OCI-LY3 (cell line): ENCODE data around the gene PRXL2A.

Source experiments
- H2AFZ ChIP-seq: fragments of 200-600, 300-600 bp; shearing (Covaris generic); 2 replicates; pipeline ENCODE4 v1.6.0; 2014; ENCODE audit warnings: antibody characterized with exemption, low read depth, low read length
- H3K27ac ChIP-seq: fragments of 200-600, 300-600 bp; sonication (generic); 2 replicates; pipeline ENCODE4 v1.5.1; 2014; ENCODE audit warnings: mild to moderate bottlenecking, low read length, moderate library complexity, mixed read lengths
- H3K27me3 ChIP-seq: fragments of 200-600, 300-600 bp; sonication (generic); 2 replicates; pipeline ENCODE4 v1.6.1; 2014; ENCODE audit warnings: low read depth, low read length, mixed read lengths
- H3K36me3 ChIP-seq: fragments of 200-600, 300-600 bp; sonication (generic); replicated peaks from 2 replicates; pipeline ENCODE3; 2014; ENCODE audit warnings: low read depth, low read length, mixed read lengths
- H3K4me1 ChIP-seq: fragments of 300-600, 200-600 bp; sonication (generic); 2 replicates; pipeline ENCODE4 v1.6.1; 2014; ENCODE audit warnings: low read length, mixed read lengths
- H3K4me2 ChIP-seq: fragments of 200-600, 300-600 bp; sonication (generic); 2 replicates; pipeline ENCODE4 v1.6.1; 2014; ENCODE audit warnings: low read length, mixed read lengths
- H3K4me3 ChIP-seq: fragments of 300-600, 200-600 bp; sonication (generic); 2 replicates; pipeline ENCODE4 v1.5.1; 2014; ENCODE audit warnings: antibody characterized with exemption, mild to moderate bottlenecking, low read length, moderate library complexity
- H3K79me2 ChIP-seq: fragments of 300-600, 200-600 bp; shearing (Covaris generic); 2 replicates; pipeline ENCODE4 v1.6.1; 2014; ENCODE audit warnings: mild to moderate bottlenecking, low read length, mixed read lengths
- H3K9ac ChIP-seq: fragments of 300-600, 200-600 bp; shearing (Covaris generic); 2 replicates; pipeline ENCODE4 v1.6.0; 2014; ENCODE audit warnings: mild to moderate bottlenecking, low read length, moderate library complexity
- H3K9me3 ChIP-seq: fragments of 200-600, 300-600 bp; shearing (Covaris generic); 2 replicates; pipeline ENCODE4 v1.6.1; 2014; ENCODE audit warnings: low read length, mixed read lengths; ENCODE audit not compliant: insufficient read depth
- H4K20me1 ChIP-seq: fragments of 200-600, 300-600 bp; sonication (generic); 2 replicates; pipeline ENCODE4 v1.6.1; 2016; ENCODE audit warnings: low read length, mixed read lengths; ENCODE audit not compliant: insufficient read depth
- EZH2phosphoT487 ChIP-seq: fragments of 200-600 bp; shearing (Covaris generic); IDR thresholded peaks from 2 replicates; pipeline ENCODE4 v1.6.1; 2018; ENCODE audit warnings: antibody characterized with exemption, mixed run types, low read depth
- TF ChIP-seq, protein P1 (sequence below): fragments of 200-600, 300-600 bp; sonication (generic); IDR thresholded peaks from 2 replicates; pipeline ENCODE4 v1.5.1; 2014; ENCODE audit warnings: antibody characterized with exemption, low read length, low read depth

PRXL2A gene

DNA sequence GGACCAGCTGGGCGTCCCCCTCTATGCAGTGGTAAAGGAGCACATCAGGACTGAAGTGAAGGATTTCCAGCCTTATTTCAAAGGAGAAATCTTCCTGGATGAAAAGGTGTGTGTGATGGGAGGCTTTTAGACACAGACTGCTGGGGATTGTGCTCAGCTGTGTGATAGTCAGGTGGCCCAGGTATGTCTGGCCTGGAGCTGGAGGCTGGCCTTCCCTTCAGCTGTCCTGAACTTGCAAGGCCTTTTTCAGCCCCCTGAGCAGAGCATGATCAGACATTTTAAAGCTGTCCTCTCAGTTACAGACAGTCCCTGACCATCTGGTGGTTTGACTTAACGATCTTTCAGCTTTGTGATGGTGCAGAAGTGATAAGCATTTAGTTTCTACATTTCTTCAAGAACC lies 17.6 kb downstream of the PRXL2A start:
- Histone ChIP-seq H3K27me3 (no peaks in the 10 kb centered on the region), H3K9ac (no peak overlapping the region), H3K9me3 (no peaks in the 10 kb centered on the region), H2AFZ (no peak overlapping the region), H3K4me3 (no peak overlapping the region), H4K20me1 (no peaks in the 10 kb centered on the region), H3K4me1 (peaks cover 14% of the 10 kb centered on the region), H3K27ac (no peak overlapping the region), H3K36me3 (no peaks in the 10 kb centered on the region), H3K4me2 (no peak overlapping the region), H3K79me2 (no peaks in the 10 kb centered on the region)
- TF ChIP-seq EZH2phosphoT487, result no peak
- TF ChIP-seq, protein P1, sequence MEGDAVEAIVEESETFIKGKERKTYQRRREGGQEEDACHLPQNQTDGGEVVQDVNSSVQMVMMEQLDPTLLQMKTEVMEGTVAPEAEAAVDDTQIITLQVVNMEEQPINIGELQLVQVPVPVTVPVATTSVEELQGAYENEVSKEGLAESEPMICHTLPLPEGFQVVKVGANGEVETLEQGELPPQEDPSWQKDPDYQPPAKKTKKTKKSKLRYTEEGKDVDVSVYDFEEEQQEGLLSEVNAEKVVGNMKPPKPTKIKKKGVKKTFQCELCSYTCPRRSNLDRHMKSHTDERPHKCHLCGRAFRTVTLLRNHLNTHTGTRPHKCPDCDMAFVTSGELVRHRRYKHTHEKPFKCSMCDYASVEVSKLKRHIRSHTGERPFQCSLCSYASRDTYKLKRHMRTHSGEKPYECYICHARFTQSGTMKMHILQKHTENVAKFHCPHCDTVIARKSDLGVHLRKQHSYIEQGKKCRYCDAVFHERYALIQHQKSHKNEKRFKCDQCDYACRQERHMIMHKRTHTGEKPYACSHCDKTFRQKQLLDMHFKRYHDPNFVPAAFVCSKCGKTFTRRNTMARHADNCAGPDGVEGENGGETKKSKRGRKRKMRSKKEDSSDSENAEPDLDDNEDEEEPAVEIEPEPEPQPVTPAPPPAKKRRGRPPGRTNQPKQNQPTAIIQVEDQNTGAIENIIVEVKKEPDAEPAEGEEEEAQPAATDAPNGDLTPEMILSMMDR, result no peak

DNA sequence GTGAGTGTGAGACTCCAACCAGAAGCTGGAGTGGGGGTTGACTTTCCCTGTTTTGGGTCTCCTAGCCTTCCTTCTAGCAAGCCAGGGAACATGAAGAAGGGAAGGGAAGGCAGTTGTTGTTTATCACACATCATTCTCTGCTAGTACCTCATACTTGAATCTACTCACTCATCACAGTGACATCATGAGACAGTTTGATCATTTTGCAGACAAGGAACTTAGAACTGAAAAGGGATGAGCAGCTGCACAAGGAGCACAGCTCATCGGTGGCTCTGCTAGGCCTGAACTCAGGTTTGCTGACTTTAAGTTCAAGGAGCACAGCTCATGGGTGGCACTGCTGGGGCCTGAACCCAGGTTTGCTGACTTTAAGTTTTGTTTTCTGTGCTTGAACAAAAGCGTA lies 19.2 kb downstream of the PRXL2A start:
- no peak overlapping the region for H3K9ac ChIP-seq
- no peak overlapping the region for H3K27ac ChIP-seq
- H3K4me1 ChIP-seq, result no peaks in the 10 kb centered on the region
- no peaks in the 10 kb centered on the region for H3K79me2 ChIP-seq
- TF ChIP-seq, protein P1, result no peak
- no peak for TF ChIP-seq EZH2phosphoT487
- no peaks in the 10 kb centered on the region for H3K36me3 ChIP-seq
- no peak overlapping the region for H3K4me3 ChIP-seq
- H4K20me1 ChIP-seq, result no peaks in the 10 kb centered on the region
- H2AFZ ChIP-seq, result no peak overlapping the region
- no peaks in the 10 kb centered on the region for H3K27me3 ChIP-seq
- no peak overlapping the region for H3K4me2 ChIP-seq
- no peaks in the 10 kb centered on the region for H3K9me3 ChIP-seq

DNA sequence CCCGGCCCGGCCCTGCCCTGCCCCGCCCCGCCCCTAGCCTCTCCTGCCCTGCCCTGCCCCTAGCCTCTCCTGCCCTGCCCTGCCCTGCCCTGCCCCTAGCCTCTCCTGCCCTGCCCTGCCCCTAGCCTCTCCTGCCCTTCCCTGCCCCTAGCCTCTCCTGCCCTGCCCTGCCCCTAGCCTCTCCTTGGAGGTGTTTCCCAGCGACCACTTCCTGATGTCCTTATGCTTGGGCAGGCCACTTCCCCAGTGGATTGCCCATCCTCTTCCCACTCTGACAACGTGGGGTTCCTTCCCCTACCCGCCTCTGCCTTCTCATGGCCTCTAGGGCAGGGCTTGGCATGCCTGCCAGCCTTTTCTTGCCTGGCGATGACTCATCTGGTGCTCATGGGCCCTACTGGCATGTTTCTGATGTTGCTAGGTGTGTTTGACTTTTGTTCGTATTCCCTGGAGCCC lies 21.2 kb downstream of the PRXL2A start:
- Histone ChIP-seq H3K4me1 (no peaks in the 10 kb centered on the region), H4K20me1 (no peaks in the 10 kb centered on the region), H3K27ac (no peak overlapping the region), H3K36me3 (no peaks in the 10 kb centered on the region), H3K79me2 (no peaks in the 10 kb centered on the region), H2AFZ (no peak overlapping the region), H3K9ac (no peak overlapping the region), H3K27me3 (no peaks in the 10 kb centered on the region), H3K4me2 (no peak overlapping the region), H3K9me3 (no peaks in the 10 kb centered on the region), H3K4me3 (no peak overlapping the region)
- TF ChIP-seq, protein P1, result no peak

DNA sequence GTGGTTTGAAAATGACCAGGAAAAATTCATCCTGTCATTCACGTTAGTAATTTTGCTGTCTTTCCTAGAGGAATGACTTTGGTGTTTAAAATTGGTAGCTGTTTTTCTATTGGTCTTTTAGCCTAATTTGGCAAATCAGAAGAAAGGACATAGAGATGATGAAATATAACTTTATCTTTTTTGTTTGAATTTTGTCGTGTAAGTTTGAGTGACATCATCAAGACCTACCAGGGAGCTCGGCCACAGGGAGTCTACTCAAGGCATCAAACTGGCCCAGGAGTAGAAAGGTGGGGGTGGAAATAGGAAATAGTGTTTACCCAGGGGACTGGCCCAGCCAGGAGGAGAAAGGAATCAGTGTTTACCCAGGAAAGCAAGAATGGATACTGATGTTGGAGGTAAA lies 24.8 kb downstream of the PRXL2A start:
- TF ChIP-seq EZH2phosphoT487, result no peak
- TF ChIP-seq, protein P1, result no peak

More for the DNA sequence above, 24.8 kb downstream of the PRXL2A start:
- Histone ChIP-seq H3K27ac (no peak overlapping the region), H3K79me2 (no peaks in the 10 kb centered on the region), H3K27me3 (no peaks in the 10 kb centered on the region; the same call in 1 of the 2 replicates), H3K9ac (no peak overlapping the region), H4K20me1 (no peaks in the 10 kb centered on the region), H3K4me1 (no peaks in the 10 kb centered on the region), H3K4me2 (no peak overlapping the region), H2AFZ (no peak overlapping the region), H3K36me3 (no peaks in the 10 kb centered on the region), H3K4me3 (no peak overlapping the region), H3K9me3 (no peaks in the 10 kb centered on the region)
